Fibroblast of peridontal ligament (primary cell): ENCODE results near the gene HNRNPK.
A peak's percentile ranks its signal among the peaks of the same experiment; 100 is the strongest.

Experiments
- DNase-seq: peaks from one replicate; pipeline ENCODE4 v3.0.0-alpha.2; 2010; ENCODE audit errors: extremely low read depth

Gene HNRNPK

GRCh38 chr9:83933790-83934189 lies 46.2 kb downstream of the HNRNPK start:
- DNase-seq: peak; percentile 77

GRCh38 chr9:83932851-83933250 lies 47.2 kb downstream of the HNRNPK start:
- DNase-seq: no peak

GRCh38 chr9:83932011-83932410 lies 48.0 kb downstream of the HNRNPK start:
- DNase-seq: no peak

GRCh38 chr9:83930881-83931280 lies 49.1 kb downstream of the HNRNPK start:
- DNase-seq: no peak

GRCh38 chr9:83927591-83927990 lies 52.4 kb downstream of the HNRNPK start:
- DNase-seq: no peak

GRCh38 chr9:83920927-83921707 lies 58.9 kb downstream of the HNRNPK start, which contains the start of gene KIF27:
Gene KIF27 (minus strand): TSS chr9:83921432. CDS start chr9:83915591, 5,841 bp downstream.
- peak; percentile 92 for DNase-seq

GRCh38 chr9:83920469-83920926 lies 59.5 kb downstream of the HNRNPK start:
- peak; percentile 50 for DNase-seq

GRCh38 chr9:83919111-83919510 lies 60.9 kb downstream of the HNRNPK start:
- no peak for DNase-seq
